ENCODE data around the gene UBL7. TPM values are rescaled to one million over a fixed set of nuclear protein-coding genes. Genes with fewer than 3 reads are reported as not detected.
"Not testable (repeated sequence)": the region's sequence is repeated elsewhere in the genome, so short reads cannot be mapped to it uniquely, and the experiment has no call there.

UBL7 gene
- total RNA-seq, 4 donors from 2014 or later: 27.3 to 66.0 (median 40.4) TPM

GRCh38 chr15:74490339-74490689 lies 29.4 kb upstream of the UBL7 start:
- no peaks in the 10 kb centered on the region for H3K9me3 ChIP-seq
- no peak for DNase-seq (ENCODE audit: low spot score in 2 of 2)
- no peaks in the 10 kb centered on the region for H3K36me3 ChIP-seq
- no peak overlapping the region for H3K4me3 ChIP-seq
- H3K27ac ChIP-seq: no peak overlapping the region
- 96 to 100% methylated on average over 1 of the region's 1 CpG for WGBS, 2 donors
- H3K4me1 ChIP-seq: no peaks in the 10 kb centered on the region
- no peak for TF ChIP-seq POLR2A (IDR thresholded peaks at IDR 0.05)
- TF ChIP-seq EP300 (IDR thresholded peaks at IDR 0.05): no peak
- no peaks in the 10 kb centered on the region for H3K27me3 ChIP-seq

- Histone ChIP-seq H3K4me3 (no peak overlapping the region), H3K27ac (no peak overlapping the region), H3K4me1 (no peaks in the 10 kb centered on the region), H3K9me3 (no peaks in the 10 kb centered on the region), H3K27me3 (no peaks in the 10 kb centered on the region), H3K36me3 (no peaks in the 10 kb centered on the region)
- 30 to 37% methylated on average over 9 of the region's 9 CpGs for WGBS, 2 donors
- no peak for TF ChIP-seq POLR2A (IDR thresholded peaks at IDR 0.05)
- peak; percentile 25 to 64 (median 60) for TF ChIP-seq CTCF (IDR thresholded peaks at IDR 0.05)
- peak in 1 of 2 donors; percentile 26 for DNase-seq (ENCODE audit: low spot score in 2 of 2)
Observed at GRCh38 chr15:74489518-74490338, 28.8 kb upstream of the UBL7 start.

GRCh38 chr15:74488776-74489175 lies 27.8 kb upstream of the UBL7 start:
- no peaks in the 10 kb centered on the region for H3K36me3 ChIP-seq
- no peak for DNase-seq (ENCODE audit: low spot score in 2 of 2)
- no peaks in the 10 kb centered on the region for H3K27me3 ChIP-seq
- H3K4me3 ChIP-seq: no peak overlapping the region
- TF ChIP-seq POLR2A (IDR thresholded peaks at IDR 0.05) (no peak), EP300 (IDR thresholded peaks at IDR 0.05) (no peak), CTCF (IDR thresholded peaks at IDR 0.05) (no peak)
- 86 to 96% methylated on average over 1 of the region's 1 CpG for WGBS, 2 donors
- H3K27ac ChIP-seq: no peak overlapping the region
- H3K4me1 ChIP-seq: no peaks in the 10 kb centered on the region
- H3K9me3 ChIP-seq: no peaks in the 10 kb centered on the region

GRCh38 chr15:74482661-74483060 lies 21.7 kb upstream of the UBL7 start:
- 49 to 57% methylated on average over 3 of the region's 3 CpGs for WGBS, 2 donors
- H3K27ac ChIP-seq: no peak overlapping the region
- no peaks in the 10 kb centered on the region for H3K4me1 ChIP-seq
- H3K9me3 ChIP-seq: no peaks in the 10 kb centered on the region
- H3K36me3 ChIP-seq: peaks cover 0 to 34% (median 0%) of the 10 kb centered on the region in 3 donors
- no peak for DNase-seq (ENCODE audit: low spot score in 2 of 2)
- no peak for TF ChIP-seq CTCF (IDR thresholded peaks at IDR 0.05)
- TF ChIP-seq POLR2A (IDR thresholded peaks at IDR 0.05): no peak
- TF ChIP-seq EP300 (IDR thresholded peaks at IDR 0.05): no peak
- H3K4me3 ChIP-seq: no peak overlapping the region
- H3K27me3 ChIP-seq: no peaks in the 10 kb centered on the region

GRCh38 chr15:74480364-74480763 lies 19.4 kb upstream of the UBL7 start:
- H3K27ac ChIP-seq; H3K9me3 ChIP-seq; H3K27me3 ChIP-seq; DNase-seq (ENCODE audit: low spot score in 2 of 2); H3K4me3 ChIP-seq; H3K4me1 ChIP-seq: not testable (repeated sequence)
- 95 to 99% methylated on average over 11 to 19 of the region's 27 CpGs for WGBS, 2 donors
- peaks cover 0 to 34% (median 0%) of the 10 kb centered on the region in 3 donors for H3K36me3 ChIP-seq

GRCh38 chr15:74471621-74472020 lies 10.7 kb upstream of the UBL7 start:
- DNase-seq (ENCODE audit: low spot score in 2 of 2); H3K9me3 ChIP-seq; H3K4me1 ChIP-seq; H3K4me3 ChIP-seq; H3K27ac ChIP-seq; H3K27me3 ChIP-seq: not testable (repeated sequence)
- WGBS, 2 donors: 91 to 94% methylated on average over 7 of the region's 7 CpGs
- peaks cover 0 to 62% (median 0%) of the 10 kb centered on the region in 3 donors for H3K36me3 ChIP-seq
